Embryonic facial prominence (tissue), 1 donor: ENCODE measurements around the gene ATXN7.

Experiments used
- DNase-seq: peaks from one replicate; pipeline ENCODE4 v3.0.0-alpha.2; 2016; ENCODE audit errors: extremely low spot score

ATXN7 gene

GRCh38 chr3:63966007-63966406, 102.3 kb downstream of the ATXN7 start:
- DNase-seq = no peak

GRCh38 chr3:63966871-63967270, 103.2 kb downstream of the ATXN7 start:
- DNase-seq = no peak

- DNase-seq = no peak
These were observed 104.3 kb downstream of the ATXN7 start for GRCh38 chr3:63967675-63968611.

- DNase-seq = no peak
These were observed 105.1 kb downstream of the ATXN7 start for GRCh38 chr3:63968612-63969350.

GRCh38 chr3:63969876-63970275, 106.2 kb downstream of the ATXN7 start:
- no peak for DNase-seq

- DNase-seq = no peak
These were observed 107.2 kb downstream of the ATXN7 start for GRCh38 chr3:63970631-63971475.

GRCh38 chr3:63972196-63972595, 108.5 kb downstream of the ATXN7 start:
- DNase-seq = no peak

GRCh38 chr3:63972987-63973386, 109.3 kb downstream of the ATXN7 start:
- no peak for DNase-seq

GRCh38 chr3:63973406-63973805, 109.7 kb downstream of the ATXN7 start:
- DNase-seq = no peak

GRCh38 chr3:63974451-63974850, 110.8 kb downstream of the ATXN7 start:
- no peak for DNase-seq

GRCh38 chr3:63975723-63976122, 112.1 kb downstream of the ATXN7 start:
- DNase-seq = no peak

GRCh38 chr3:63976161-63976871, 112.6 kb downstream of the ATXN7 start:
- no peak for DNase-seq

- DNase-seq = no peak
These were observed 113.2 kb downstream of the ATXN7 start for GRCh38 chr3:63976872-63977200.

GRCh38 chr3:63977893-63978292, 114.2 kb downstream of the ATXN7 start:
- DNase-seq = no peak

GRCh38 chr3:63979093-63979885, 115.6 kb downstream of the ATXN7 start:
- no peak for DNase-seq

GRCh38 chr3:63980019-63980418, 116.4 kb downstream of the ATXN7 start:
- no peak for DNase-seq

GRCh38 chr3:63980830-63981498, 117.3 kb downstream of the ATXN7 start:
- DNase-seq = no peak

GRCh38 chr3:63981980-63982379, 118.3 kb downstream of the ATXN7 start:
- no peak for DNase-seq

GRCh38 chr3:63984391-63984790, 120.7 kb downstream of the ATXN7 start:
- no peak for DNase-seq

GRCh38 chr3:63986146-63986545, 122.5 kb downstream of the ATXN7 start:
- DNase-seq = no peak
